Measurements from ENCODE around the gene WNT2.

WNT2 gene

DNA sequence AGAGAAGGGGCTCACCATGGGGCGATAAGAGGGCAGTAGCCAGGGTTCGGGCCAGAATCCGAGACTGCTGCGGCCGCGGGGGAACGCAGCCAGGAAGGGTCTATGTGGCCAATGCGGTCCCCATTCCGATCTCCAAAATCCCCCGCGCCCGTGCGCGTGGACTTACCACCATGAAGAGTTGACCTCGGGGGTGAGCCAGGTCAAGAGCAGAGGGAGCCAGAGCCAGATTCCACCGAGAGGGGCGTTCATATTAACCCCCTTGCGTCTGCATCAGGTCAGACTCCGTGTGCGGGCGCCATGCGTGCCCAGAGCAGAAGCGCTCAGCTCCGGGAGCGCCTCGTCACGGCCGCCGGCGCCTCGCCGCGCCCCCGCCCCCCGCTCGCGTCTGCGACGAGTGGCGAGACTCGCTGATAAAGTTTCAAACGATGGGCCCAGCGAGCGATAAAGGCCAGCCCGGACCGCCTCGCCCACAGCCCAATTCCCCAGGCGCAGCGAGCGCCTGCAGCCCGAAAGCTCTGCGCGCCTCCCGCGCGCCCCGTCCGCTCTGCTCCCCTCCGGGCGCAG lies at the start of gene WNT2:
Gene WNT2, minus strand, starts transcription at position 318 of the 564 bp plus-strand sequence. Its CDS starts 69 bp downstream, at position 249.
- no peak for DNase-seq (ENCODE audit: low spot score)
- TF ChIP-seq, protein P1, sequence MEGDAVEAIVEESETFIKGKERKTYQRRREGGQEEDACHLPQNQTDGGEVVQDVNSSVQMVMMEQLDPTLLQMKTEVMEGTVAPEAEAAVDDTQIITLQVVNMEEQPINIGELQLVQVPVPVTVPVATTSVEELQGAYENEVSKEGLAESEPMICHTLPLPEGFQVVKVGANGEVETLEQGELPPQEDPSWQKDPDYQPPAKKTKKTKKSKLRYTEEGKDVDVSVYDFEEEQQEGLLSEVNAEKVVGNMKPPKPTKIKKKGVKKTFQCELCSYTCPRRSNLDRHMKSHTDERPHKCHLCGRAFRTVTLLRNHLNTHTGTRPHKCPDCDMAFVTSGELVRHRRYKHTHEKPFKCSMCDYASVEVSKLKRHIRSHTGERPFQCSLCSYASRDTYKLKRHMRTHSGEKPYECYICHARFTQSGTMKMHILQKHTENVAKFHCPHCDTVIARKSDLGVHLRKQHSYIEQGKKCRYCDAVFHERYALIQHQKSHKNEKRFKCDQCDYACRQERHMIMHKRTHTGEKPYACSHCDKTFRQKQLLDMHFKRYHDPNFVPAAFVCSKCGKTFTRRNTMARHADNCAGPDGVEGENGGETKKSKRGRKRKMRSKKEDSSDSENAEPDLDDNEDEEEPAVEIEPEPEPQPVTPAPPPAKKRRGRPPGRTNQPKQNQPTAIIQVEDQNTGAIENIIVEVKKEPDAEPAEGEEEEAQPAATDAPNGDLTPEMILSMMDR (IDR thresholded peaks at IDR 0.05), result no peak
- peak within 1 kb of the TSS; percentile 78 for H3K4me3 ChIP-seq
- no peak within 1 kb of the TSS for H3K27ac ChIP-seq

DNA sequence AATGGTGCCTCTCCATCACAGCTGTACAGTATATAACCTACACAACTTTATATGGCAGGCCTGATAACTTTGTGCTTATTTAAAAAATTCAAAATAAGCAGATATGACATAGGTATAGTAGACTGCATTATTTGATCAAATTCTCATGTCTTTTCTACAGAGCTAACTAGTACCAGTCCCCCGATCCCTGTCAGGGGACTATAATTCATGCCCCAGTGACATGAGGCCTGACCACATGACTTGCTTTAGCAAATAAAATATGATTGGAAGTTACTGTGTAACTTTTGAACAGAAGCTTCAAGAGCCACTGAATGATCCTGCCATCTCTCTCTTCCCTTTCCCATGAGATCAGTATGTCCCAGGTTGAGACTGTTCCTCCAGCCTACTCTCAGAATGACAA lies 49.2 kb upstream of the WNT2 start:
- no peak for DNase-seq (ENCODE audit: low spot score)
- Histone ChIP-seq H3K4me3 (no peak overlapping the region), H3K27ac (no peak overlapping the region)
- TF ChIP-seq, protein P1 (IDR thresholded peaks at IDR 0.05), result no peak

DNA sequence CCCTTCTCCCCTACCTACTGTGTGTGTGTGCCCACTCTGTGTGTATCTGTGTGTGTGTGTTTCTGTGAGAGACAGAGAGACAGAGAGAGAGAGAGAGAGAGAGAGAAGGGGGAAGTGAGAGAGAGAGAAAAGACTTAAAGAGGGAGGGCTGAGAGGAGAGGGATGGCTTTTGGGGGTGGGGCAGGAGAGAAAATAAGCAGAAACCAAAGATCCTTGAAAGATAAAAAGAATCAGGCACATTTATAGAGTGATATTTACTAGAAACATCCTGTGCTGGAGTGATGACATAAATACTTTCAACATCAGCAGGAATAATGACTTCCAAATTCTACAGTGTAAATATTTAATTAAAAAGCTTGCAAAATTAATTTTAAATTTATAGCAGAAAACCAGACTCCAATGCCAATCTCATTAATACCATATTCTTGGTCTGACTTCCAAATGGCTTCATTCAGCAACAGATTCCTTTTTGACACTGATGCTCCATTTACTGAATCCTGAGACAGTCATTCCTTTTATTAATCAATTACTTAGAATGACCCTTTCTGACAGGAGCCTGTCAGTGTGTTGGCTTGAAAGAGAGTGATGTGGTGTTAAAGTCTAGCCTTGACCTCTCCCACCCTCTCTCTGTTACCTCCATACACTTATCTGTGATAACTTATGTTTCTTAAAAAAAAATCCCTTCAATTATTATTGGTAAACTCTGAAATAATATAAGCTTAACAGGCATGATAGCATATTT lies 41.7 kb upstream of the WNT2 start:
- H3K4me3 ChIP-seq, result no peak overlapping the region
- DNase-seq (ENCODE audit: low spot score), result no peak
- TF ChIP-seq, protein P1 (IDR thresholded peaks at IDR 0.05), result no peak
- H3K27ac ChIP-seq, result no peak overlapping the region

DNA sequence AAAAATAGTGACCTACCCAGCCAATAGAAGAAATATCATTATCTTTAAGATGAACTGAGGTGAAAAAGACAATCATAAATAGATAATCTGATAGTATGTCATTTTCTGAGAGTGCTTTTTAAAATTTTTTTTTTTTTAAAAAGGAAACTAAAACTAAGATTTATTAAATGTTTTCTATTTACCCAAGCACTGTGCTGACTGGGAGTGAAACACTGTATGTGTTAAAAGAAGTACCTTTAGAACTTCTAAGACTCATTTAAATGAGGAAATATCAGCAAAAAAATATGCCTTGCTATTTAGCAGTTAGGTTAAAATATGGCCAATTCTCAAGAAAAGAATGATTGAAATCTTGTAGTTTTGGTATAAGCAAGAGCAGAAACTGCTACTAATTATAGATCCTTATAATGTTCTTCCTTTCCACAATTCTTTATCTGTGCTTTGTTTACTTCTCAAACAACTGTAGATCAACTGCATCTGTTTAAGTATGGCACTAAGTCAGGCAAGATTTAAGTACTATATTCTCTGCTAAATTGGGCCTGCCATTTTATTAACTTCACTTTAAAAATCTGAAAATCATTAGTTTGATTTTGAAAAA lies 39.5 kb upstream of the WNT2 start:
- no peak for DNase-seq (ENCODE audit: low spot score)
- TF ChIP-seq, protein P1 (IDR thresholded peaks at IDR 0.05), result no peak
- H3K27ac ChIP-seq, result no peak overlapping the region
- no peak overlapping the region for H3K4me3 ChIP-seq

DNA sequence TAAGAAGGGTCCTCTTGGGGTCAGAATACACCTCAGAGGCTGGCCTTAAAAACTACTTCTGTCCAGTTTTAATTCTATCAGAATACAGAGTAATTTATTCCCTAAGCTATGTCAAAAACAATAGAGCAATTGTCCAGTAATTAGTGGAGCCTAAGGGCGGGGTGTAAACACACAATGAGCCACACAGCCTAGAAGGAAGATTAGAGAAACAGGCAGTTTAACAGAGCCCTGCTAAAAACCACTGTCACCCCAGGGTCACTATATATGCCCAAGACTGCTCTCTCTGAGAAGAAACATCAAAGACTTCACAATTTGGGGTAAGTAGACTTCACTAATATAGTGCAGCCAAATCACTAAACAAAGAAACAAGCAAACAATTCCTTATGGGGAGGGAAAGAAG lies 27.2 kb upstream of the WNT2 start:
- DNase-seq (ENCODE audit: low spot score), result no peak
- TF ChIP-seq, protein P1 (IDR thresholded peaks at IDR 0.05), result no peak
- no peak overlapping the region for H3K27ac ChIP-seq

DNA sequence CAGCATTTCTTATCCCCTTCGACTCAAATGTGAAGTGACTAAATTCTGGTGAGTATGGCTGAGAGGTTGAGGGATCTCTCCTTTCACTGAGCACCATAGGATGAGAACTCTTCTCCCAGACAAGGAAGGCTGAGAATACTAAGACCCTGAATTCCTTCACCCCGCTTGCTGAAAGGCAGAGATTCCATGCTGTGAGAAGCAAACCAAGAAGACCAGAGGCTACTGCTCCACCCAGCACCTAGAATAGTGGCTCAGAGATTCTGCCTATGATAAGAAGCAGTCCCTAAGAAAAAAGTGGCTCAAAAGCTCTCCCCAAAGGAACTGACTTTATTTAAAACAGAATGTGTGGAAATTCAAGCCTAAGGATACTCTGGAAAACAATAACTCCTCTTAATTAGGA lies 26.7 kb upstream of the WNT2 start:
- Histone ChIP-seq H3K27ac (no peak overlapping the region), H3K4me3 (no peak overlapping the region)
- DNase-seq (ENCODE audit: low spot score), result no peak
- TF ChIP-seq, protein P1 (IDR thresholded peaks at IDR 0.05), result no peak

More for the DNA sequence above, 27.2 kb upstream of the WNT2 start:
- H3K4me3 ChIP-seq, result no peak overlapping the region
